A549 (cell line): ENCODE data around the gene PDF. TPM values are rescaled to one million over a fixed set of nuclear protein-coding genes. Genes with fewer than 3 reads are reported as not detected.

Experiments used
- ATAC-seq, 2 experiments: fragments of 200-7000 bp in 1 of 2; fragments of >200 bp in 1 of 2; cut with Nextera tagmentation in 1 of 2; cut with Tn5 transposase in 1 of 2; 3 replicates each; pipeline versions ENCODE4 v1.8.0 to v1.9.1; 2018 to 2020; ENCODE audit warnings: mild to moderate bottlenecking in 1 of 2, moderate library complexity in 1 of 2
- CTCF ChIA-PET: fragments of 300-600 bp; sonication (Branson Sonifier 250); formaldehyde crosslinking; extraction: SDS; loops from one replicate; lab custom pipeline; 2021; ENCODE audit warnings: antibody characterized with exemption, inconsistent platforms; lab: Yijun Ruan, JAX
- POLR2A ChIA-PET: fragments of 350-600 bp; formaldehyde crosslinking; extraction: SDS; loops from one replicate; lab custom pipeline; 2021; ENCODE audit warnings: antibody characterized with exemption, inconsistent platforms; lab: Yijun Ruan, JAX
- DNase-seq, 2 experiments: peaks; one replicate each; pipeline versions ENCODE4 v3.0.0 to v3.0.0-alpha.2; 2011 to 2016; ENCODE audit warnings: low read depth in 1 of 2, low spot score in 1 of 2
- FAIRE-seq: peaks from 2 replicates; lab custom pipeline; 2011; peaks lifted over from hg19 to GRCh38; lab: Jason Lieb, UNC
- H3K27ac ChIP-seq, 2 experiments: fragments of >200 bp; sonication (Bioruptor Twin); formaldehyde crosslinking; 3 replicates each; pipeline ENCODE4 v1.5.1; 2016 to 2017
- H3K4me1 ChIP-seq: fragments of >200 bp; sonication (Bioruptor Twin); formaldehyde crosslinking; 3 replicates; pipeline ENCODE4 v1.6.1; 2016
- H3K4me2 ChIP-seq: fragments of >200 bp; sonication (Bioruptor Twin); formaldehyde crosslinking; 3 replicates; pipeline ENCODE4 v1.6.1; 2016
- H3K4me3 ChIP-seq: fragments of >200 bp; sonication (Bioruptor Twin); formaldehyde crosslinking; 3 replicates; pipeline ENCODE4 v1.5.1; 2016
- H3K9me3 ChIP-seq: fragments of >200 bp; sonication (Bioruptor Twin); formaldehyde crosslinking; 3 replicates; pipeline ENCODE4 v1.6.1; 2016
- CEBPB ChIP-seq, 2 experiments: fragments of >200 bp in 1 of 2; sonication (Bioruptor Twin) in 1 of 2; formaldehyde crosslinking in 1 of 2; IDR thresholded peaks; 2 replicates each; pipeline ENCODE4 v1.6.1; 2012 to 2016
- CHD2 ChIP-seq: fragments of 150-350 bp; IDR thresholded peaks from 2 replicates; pipeline ENCODE4 v1.6.1; 2014; ENCODE audit warnings: low read length; ENCODE audit not compliant: partially characterized antibody
- E2F6 ChIP-seq: IDR thresholded peaks from 2 replicates; pipeline ENCODE4 v1.6.1; 2012; ENCODE audit warnings: low read depth, borderline replicate concordance
- EHF ChIP-seq: fragments of 250-450 bp; sonication (Bioruptor Pico); IDR thresholded peaks from 2 replicates; pipeline ENCODE4 v1.5.0; 2020; ENCODE audit warnings: mild to moderate bottlenecking
- ELK1 ChIP-seq: fragments of 150-350 bp; IDR thresholded peaks from 2 replicates; pipeline ENCODE4 v1.6.1; 2014; ENCODE audit warnings: low read depth, mild to moderate bottlenecking, low read length
- ESRRA ChIP-seq: fragments of 150-350 bp; IDR thresholded peaks from 2 replicates; pipeline ENCODE4 v1.6.1; 2014; ENCODE audit warnings: mild to moderate bottlenecking, low read length, borderline replicate concordance
- GATA3 ChIP-seq: IDR thresholded peaks from 2 replicates; pipeline ENCODE4 v1.6.1; 2012; ENCODE audit warnings: borderline replicate concordance
- HEYL ChIP-seq: fragments of 250-450 bp; sonication (Bioruptor Pico); IDR thresholded peaks from 2 replicates; pipeline ENCODE4 v1.8.0; 2021; ENCODE audit warnings: mild to moderate bottlenecking, moderate library complexity
- HMGXB4 ChIP-seq: fragments of 250-450 bp; sonication (Bioruptor Pico); IDR thresholded peaks from 2 replicates; pipeline ENCODE4 v1.5.0; 2021; ENCODE audit warnings: mild to moderate bottlenecking, moderate library complexity, borderline replicate concordance
- HOXA7 ChIP-seq: fragments of 250-450 bp; sonication (Bioruptor Pico); IDR thresholded peaks from 2 replicates; pipeline ENCODE4 v1.5.0; 2020; ENCODE audit warnings: mild to moderate bottlenecking, moderate library complexity
- HOXB5 ChIP-seq: fragments of 250-450 bp; sonication (Bioruptor Pico); IDR thresholded peaks from 2 replicates; pipeline ENCODE4 v1.5.0; 2020; ENCODE audit warnings: mild to moderate bottlenecking, moderate library complexity
- MAFK ChIP-seq: fragments of 450-650 bp; IDR thresholded peaks from 2 replicates; pipeline ENCODE4 v1.6.1; 2014; ENCODE audit not compliant: partially characterized antibody
- NR3C1 ChIP-seq: fragments of >200 bp; sonication (Bioruptor Twin); formaldehyde crosslinking; IDR thresholded peaks from 3 replicates; pipeline ENCODE4 v1.6.1; 2017
- RAD21 ChIP-seq, 2 experiments: fragments of >200 bp in 1 of 2; sonication (Bioruptor Twin) in 1 of 2; formaldehyde crosslinking in 1 of 2; IDR thresholded peaks in 1 of 2; conservative IDR thresholded peaks in 1 of 2; 2 replicates in 1 of 2; 3 replicates in 1 of 2; pipeline ENCODE4 v1.6.1; 2012 to 2018; ENCODE audit warnings: inconsistent platforms in 1 of 2
- RCOR1 ChIP-seq: fragments of 150-350 bp; IDR thresholded peaks from 2 replicates; pipeline ENCODE4 v1.6.1; 2014; ENCODE audit warnings: antibody characterized with exemption, low read length, low read depth
- RFX5 ChIP-seq: fragments of 450-650 bp; IDR thresholded peaks from 2 replicates; pipeline ENCODE4 v1.7.1; 2014; ENCODE audit warnings: antibody characterized with exemption, mild to moderate bottlenecking, moderate library complexity
- SMC3 ChIP-seq: fragments of >200 bp; sonication (Bioruptor Twin); formaldehyde crosslinking; IDR thresholded peaks from 3 replicates; pipeline ENCODE4 v1.6.1; 2018; ENCODE audit warnings: inconsistent platforms
- TFCP2L1 ChIP-seq: fragments of 250-450 bp; sonication (Bioruptor Pico); IDR thresholded peaks from 2 replicates; pipeline ENCODE4 v1.5.0; 2021; ENCODE audit warnings: mild to moderate bottlenecking
- ZFP36 ChIP-seq: fragments of 450-650 bp; IDR thresholded peaks from 2 replicates; pipeline ENCODE4 v1.6.1; 2014; ENCODE audit warnings: borderline replicate concordance; ENCODE audit not compliant: partially characterized antibody
- whole genome bisulfite sequencing: methylation state at CpG from one replicate; pipeline ENCODE4 v1.1.6; 2017; ENCODE audit errors: missing lambda C conversion rate; 5-methylcytosine and 5-hydroxymethylcytosine counted together
- polyA plus RNA-seq, 4 experiments: library from polyadenylated mRNA; depleted of rRNA in 3 of 4; stranded (reverse); fragments of >200 nt; fragmentation: RNase III in 1 of 4; extraction: RNeasy Plus Mini Kit Qiagen cat#74134 plus additional on column Dnase treatment in 1 of 4; gene quantifications; 2 replicates in 3 of 4; 3 replicates in 1 of 4; pipeline ENCODE4 v1.2.3, GENCODE V29; 2011 to 2017
- TF ChIP-seq, protein P1 (sequence below): fragments of 250-450 bp; sonication (Bioruptor Pico); IDR thresholded peaks from 2 replicates; pipeline ENCODE4 v1.5.0; 2020; ENCODE audit warnings: low read depth, mild to moderate bottlenecking, moderate library complexity

PDF gene
- polyA plus RNA-seq, 2 of the 4 experiments (the other 2 are of a cell fraction) = 16.1 to 29.1 TPM

- ChIA-PET CTCF (interaction anchor here (1.3 to 1.5 kb wide), 3 partner anchors 10 to 414 kb away, joined by 3 to 5 read pairs (median 4); no protein-coding TSS in a partner anchor), POLR2A (no interaction called here)
- no peak overlapping the region for H3K4me2 ChIP-seq
- no peak for FAIRE-seq
- 95% methylated on average over 11 of the region's 17 CpGs for WGBS
- TF ChIP-seq CEBPB (IDR thresholded peaks at IDR 0.05) (no peak), RFX5 (no peak), HMGXB4 (CRISPR knock-in tag) (no peak), RCOR1 (no peak), MAFK (no peak), HEYL (no peak), ELK1 (no peak), CHD2 (no peak), TFCP2L1 (no peak), NR3C1 (no peak), HOXB5 (CRISPR knock-in tag) (no peak), E2F6 (no peak), EHF (no peak), HOXA7 (CRISPR knock-in tag) (no peak), SMC3 (no peak)
- no peak overlapping the region for H3K4me3 ChIP-seq
- H3K9me3 ChIP-seq = no peaks in the 10 kb centered on the region
- no peak overlapping the region for H3K27ac ChIP-seq
- DNase-seq = no peak
- peaks cover 9% of the 10 kb centered on the region; the same call in 2 of the 3 replicates for H3K4me1 ChIP-seq
- ATAC-seq = no peak
Measured at GRCh38 chr16:69316595-69317034, 13.8 kb downstream of the PDF start.

- CTCF ChIA-PET = interaction anchor here (0.6 to 1.8 kb wide), 6 partner anchors 11 to 413 kb away, joined by 3 to 8 read pairs (median 4); no protein-coding TSS in a partner anchor
- DNase-seq = no peak
Measured at GRCh38 chr16:69315486-69316311, 14.7 kb downstream of the PDF start.

More at GRCh38 chr16:69315486-69316311, 14.7 kb downstream of the PDF start:
- FAIRE-seq (no peak), ATAC-seq (no peak)
- no peak overlapping the region for H3K4me3 ChIP-seq
- no peak overlapping the region for H3K27ac ChIP-seq
- H3K9me3 ChIP-seq = no peaks in the 10 kb centered on the region
- H3K4me1 ChIP-seq = peaks cover 9% of the 10 kb centered on the region; the same call in 2 of the 3 replicates
- POLR2A ChIA-PET = no interaction called here
- no peak overlapping the region for H3K4me2 ChIP-seq
- TF ChIP-seq GATA3 (no peak), ZFP36 (no peak), RAD21 (conservative IDR thresholded peaks at IDR 0.05 in 1 of 2, IDR thresholded peaks at IDR 0.05 in 1 of 2) (no peak), ESRRA (no peak), E2F6 (no peak)
- TF ChIP-seq, protein P1, sequence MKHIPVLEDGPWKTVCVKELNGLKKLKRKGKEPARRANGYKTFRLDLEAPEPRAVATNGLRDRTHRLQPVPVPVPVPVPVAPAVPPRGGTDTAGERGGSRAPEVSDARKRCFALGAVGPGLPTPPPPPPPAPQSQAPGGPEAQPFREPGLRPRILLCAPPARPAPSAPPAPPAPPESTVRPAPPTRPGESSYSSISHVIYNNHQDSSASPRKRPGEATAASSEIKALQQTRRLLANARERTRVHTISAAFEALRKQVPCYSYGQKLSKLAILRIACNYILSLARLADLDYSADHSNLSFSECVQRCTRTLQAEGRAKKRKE = no peak
- TF ChIP-seq, all 56 proteins: peak for 0
- WGBS = 93% methylated on average over 30 of the region's 30 CpGs
